HG02759 (cell line): ENCODE measurements around the gene CRYGS.
A peak's percentile ranks its signal among the peaks of the same experiment; 100 is the strongest.
"Not testable (repeated sequence)": the region's sequence is repeated elsewhere in the genome, so short reads cannot be mapped to it uniquely, and the experiment has no call there.

Experiments used
- ATAC-seq: cut with Tn5 transposase; IDR thresholded peaks from one replicate; pipeline ENCODE4 v1.9.1; 2021; ENCODE audit warnings: mild to moderate bottlenecking, moderate library complexity; ENCODE audit not compliant: unreplicated experiment

The CRYGS gene

DNA sequence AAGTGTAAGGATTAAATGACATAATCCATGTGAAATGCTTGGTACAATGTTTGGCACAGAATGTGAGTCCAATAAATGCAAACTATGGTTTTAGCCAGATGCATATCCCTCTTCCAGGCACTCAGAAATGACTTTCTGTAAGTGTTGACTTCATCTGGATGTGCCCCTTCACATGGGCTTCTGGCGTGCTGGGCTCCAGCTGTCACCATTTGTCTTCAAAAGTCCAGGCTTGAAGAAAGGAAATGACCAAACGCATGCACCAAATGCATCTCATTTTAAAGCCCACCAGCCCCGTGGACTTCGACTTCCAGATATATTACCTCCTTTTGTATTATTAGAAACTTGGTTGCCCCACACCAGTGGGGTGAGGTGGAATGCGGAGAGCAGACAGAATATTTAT is 23.7 kb downstream of the CRYGS start:
- ATAC-seq = no peak

DNA sequence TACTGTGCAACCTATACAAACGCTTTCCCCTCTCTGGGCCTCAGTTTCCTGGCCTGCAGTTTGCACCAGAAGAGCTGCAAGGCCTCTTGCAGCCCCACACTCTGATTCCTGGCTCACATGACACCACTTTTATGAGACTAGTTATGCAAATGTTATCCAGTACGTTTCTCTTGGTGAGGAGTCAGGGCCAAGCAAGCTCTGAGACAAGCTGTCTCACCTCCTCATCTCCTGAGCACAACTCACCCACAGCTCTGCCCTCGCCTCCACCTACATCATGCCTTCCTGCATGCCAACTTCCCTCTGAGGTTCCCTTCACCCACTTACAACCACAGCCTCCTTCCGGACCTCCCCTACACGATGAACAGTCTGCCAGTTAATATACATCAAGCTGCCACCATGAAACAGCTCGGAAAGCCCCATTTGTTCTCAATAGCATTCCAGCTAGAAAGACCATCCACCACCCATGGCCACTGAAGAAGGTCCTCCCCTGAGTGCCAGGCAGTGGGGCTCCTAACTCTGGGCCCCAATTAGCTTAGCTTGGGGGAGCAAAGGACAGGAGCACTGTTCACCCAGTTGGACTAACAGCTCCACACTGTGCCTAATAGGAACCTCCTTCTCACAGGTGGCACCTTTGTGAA is 25.0 kb downstream of the CRYGS start:
- ATAC-seq = peak; percentile 35

DNA sequence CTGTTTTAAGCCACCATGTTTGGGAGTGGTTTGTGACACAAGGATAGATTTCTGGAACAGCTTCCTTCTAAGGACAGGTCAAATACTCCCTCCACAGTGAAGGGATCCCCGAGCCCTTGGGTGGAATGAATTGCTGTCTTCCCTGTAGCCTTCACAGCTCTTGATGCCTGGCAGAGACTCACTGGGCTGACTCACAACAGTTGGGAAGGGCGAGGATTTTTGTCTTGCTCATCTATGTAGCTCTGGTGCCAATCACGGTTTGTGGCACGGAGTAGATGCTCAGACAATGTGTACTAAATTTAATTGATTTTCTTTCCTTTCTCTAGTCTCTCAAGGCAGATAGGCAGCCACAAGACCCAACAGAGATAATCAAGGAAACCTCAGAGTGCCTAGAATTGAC is 27.0 kb downstream of the CRYGS start:
- ATAC-seq = no peak

DNA sequence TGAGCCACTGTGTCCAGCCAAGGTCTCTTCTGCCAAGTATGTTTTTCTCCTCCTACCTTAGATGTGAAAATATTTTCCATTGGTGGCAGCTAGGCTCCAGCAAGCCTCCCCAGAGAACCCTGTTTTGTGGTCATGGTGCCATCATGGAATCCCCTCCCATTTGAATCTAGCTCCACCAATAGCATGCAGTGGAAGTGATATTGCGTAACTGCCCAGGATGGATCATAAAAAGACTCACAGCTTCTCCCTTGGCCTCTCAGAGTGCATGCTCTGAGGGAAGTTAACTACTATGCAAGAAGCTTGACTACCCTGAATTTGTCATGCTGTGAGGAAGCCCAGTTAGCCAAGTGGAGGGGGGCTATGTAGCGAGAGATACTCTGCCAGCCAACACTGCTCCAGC is 27.5 kb downstream of the CRYGS start:
- no peak for ATAC-seq

DNA sequence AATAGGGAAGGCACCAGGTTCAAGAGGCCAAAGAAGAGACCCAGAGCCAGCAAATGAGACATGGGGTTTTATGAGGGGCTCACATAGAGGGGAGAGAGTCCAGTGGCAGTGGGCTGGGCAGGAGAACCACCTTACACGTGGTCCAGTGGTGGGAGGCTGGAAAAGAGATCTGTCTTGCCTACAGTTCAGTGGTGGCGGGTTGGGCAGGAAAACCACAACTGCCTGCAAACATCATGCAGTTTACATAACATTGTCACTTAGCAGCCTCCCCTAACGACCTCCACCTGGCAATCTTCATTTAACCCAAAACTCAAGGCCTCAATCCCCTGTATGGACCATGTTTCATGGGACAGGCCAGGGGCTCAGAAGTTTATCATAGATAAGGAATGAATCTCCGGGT is 29.1 kb downstream of the CRYGS start:
- ATAC-seq = no peak

DNA sequence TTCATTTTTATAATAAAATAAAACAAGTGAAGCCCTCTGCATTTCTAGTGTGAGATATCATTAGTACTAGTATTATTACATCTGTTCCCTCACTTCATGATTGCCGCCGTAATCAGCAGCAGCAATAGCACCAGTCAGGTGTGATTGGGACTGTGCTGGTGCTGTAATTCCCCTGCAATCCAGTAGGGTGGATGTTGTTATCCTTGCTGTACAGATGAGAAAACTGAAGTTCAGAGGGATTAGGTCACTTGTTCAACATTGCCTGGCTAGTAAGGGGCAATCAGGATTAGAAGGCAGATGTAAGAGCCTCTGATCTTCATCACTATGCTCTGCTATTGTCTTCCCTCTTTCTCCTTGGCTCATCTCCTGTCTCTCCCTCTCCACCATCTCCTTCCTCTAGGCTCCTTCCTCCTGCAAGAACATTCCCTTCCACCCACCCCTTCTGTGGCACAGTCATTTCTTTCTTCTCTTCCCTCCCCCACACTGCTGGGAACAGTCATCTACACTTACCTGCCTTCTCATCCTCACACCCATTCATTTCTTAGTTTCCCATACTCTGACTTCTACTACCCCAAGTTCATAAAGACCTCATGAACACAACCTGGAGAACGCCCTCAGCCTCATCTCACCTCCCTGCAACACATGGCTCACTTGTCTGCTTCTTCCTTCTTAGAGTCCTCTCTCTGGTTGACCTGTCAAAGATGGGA is 29.7 kb downstream of the CRYGS start:
- ATAC-seq = no peak

DNA sequence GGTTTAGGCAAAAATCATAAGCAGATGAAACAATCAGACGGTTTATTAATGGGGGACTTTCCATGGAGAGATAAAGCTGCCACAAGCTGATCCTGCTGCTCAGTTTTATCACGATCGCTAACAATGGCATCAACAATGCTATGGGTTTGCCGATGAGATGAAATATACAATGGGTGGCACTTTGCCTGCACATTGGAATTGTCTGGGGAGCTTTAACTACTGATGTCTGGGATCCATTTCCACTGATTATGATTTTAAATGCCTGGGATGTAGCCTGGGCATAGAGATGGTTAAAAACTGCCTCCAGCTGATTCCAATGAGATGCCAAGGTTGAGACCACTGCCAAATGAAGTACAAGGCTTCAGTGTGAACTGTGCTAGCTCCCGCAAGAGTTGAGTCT is 30.8 kb downstream of the CRYGS start:
- no peak for ATAC-seq

DNA sequence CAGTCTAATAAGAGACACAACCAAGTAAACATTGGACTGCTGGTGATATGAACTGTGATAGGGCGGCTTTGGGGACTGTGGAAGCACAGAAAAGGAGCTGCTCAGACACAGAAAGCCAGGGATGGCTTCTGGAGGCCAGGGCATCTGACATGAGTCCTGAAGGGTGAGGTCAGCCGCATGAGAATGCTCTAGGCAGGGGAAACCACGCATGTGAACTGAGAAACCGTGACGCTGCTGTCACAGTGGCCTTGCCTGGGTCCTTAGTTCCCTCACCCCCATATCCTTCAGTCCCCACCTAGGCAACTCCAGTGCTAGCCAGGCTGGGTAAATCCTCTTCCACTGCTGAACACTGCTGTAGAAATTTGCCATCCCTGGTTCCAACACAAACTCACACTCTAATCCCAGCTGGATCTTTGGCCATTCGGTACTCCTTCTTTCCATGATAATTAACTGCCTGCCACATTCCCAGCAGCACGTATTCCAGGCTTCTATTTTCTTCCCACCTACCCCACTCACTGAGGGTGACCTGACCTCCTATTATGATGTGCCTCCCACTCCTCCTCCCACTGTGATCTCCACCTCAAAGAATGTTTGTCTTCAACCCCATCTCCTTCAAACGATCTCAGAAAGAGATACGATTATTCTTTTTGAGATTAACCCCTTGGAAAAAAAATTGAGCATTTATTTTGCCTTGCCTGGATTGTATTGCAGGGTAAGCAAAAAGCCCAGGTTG is 31.4 kb downstream of the CRYGS start:
- ATAC-seq = no peak

DNA sequence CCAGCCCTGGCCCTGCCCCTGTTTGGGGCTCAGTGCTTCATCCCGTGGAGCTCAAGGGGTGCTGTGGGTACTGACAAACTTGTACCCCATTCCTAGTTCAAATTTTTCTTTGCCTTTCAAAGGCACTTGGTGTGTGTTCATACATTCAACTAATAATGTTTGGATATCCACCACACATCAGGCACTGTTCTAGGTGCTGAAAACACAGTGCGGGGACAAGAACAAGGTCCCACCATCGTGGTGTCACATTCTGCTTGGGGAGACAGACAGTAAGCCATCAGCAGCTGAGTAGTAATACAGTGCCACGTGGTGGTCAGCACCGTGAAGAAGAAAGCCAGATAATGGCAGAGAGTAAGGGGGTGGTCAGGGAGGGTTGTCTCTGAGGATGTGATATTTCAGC is 32.5 kb downstream of the CRYGS start:
- ATAC-seq = no peak

DNA sequence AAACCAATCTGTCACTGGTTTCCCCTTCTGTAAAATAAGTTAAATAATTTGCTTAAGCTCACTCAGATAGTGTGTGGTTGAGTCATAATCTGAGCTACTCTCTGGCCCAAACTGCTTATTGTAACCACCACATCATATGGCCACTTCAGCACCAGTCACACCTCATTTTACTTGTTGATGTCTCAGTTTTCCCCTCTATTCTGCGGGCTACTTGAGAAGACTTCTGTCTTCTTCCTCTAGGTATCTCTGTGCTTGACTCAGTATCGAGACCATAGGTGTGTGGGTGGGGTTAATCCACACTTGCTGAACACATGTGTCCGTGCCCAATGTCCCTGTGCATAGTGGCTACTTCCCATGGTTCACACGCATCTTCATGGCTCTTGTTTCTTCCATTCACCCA is 32.9 kb downstream of the CRYGS start:
- peak; percentile 82 for ATAC-seq

DNA sequence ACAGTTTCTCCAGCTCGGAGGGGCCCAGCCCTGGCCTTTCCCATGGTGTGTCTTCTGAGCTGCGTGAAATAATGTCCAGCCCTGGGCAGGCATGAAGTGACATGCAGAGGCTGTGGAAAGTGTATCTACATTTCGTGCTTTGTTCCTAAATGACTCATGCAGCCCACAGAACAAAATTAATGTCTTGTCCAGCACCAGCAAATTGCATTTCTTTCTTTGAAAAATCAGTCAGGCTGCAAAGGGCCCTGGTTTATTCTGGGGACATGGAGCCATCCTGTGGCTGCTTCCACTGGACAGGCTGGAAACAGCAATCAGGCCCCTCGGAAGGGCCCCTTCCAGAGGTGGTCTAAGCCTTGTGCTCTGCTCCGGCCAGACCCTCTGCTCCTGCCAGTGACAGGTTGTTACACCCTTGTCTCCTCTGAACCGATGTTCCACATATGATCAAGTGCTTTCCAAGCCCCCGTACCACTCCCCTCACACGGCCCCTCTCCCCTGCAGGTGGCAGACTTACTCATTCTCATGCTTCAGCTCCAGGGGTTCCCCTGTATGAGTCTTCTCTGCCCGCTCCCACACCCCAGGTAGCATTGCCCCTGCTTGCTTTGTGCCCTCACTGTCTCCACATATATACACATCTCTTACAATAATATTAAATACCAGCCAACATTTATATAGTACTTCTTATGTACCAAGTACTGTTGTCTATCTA is 33.7 kb downstream of the CRYGS start:
- peak; percentile 30 for ATAC-seq

DNA sequence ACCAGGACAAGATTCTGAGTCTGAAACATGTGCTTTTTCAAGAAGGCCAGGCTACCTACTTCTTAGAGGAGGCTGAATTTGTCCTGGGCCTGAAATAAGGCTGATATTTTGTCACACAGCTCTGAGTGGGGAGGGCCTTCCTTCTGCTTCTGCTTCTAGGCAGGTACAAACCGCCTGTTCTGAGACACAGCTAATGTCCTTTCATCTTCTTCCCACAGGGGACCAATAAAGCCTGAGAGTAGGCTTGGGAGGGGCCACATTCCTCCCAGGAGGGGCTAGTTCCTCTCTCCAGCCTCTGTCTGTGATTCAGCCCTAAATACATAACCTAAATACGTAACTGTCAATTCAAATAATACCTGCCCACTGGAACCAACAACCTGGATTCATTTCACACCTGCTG is 34.8 kb downstream of the CRYGS start:
- ATAC-seq = no peak

DNA sequence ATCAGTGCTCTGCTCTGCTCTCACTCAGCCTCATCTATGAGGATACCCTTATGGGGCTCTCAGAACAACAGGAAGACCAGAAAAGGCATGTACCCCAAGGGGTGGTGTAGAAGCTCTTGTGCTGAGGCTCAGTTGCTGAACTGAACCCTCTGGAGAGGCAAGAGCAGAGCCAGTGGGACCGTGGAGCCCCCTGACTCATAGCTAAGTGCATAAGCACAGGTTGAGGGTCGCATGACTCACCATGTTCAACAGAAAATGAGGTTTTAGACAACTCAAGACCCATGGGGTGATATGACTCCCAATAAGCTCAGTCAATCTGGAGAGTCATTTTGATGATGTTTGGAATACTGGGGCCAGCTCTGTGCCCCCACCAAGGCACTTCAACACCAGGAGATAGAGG is 37.3 kb downstream of the CRYGS start:
- no peak for ATAC-seq

DNA sequence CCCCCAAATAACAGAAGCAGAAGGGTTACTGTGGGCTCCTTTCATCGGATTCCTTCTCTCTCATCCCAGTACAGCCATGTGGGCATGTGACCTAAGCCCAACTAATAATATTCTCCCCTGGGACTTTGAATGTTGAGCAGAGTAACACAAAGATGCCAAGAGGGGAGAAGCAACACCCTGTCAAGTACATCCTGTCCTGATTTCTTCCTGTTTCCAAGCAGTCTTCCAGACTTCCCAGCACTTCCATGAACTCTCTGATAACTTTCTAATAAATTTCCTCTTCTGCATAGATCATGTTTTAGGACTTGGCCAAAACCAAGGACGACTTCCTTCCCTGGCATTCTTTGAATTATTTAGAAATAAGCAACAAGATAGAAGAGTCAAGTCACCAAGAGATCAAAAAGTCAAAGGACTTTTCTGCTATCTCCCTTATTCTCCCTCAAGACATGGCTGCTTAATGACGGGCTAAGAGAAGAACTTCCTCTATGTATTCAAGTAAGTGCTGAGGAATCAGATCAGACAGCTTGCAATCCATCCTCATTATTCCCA is 37.9 kb downstream of the CRYGS start:
- ATAC-seq = no peak

DNA sequence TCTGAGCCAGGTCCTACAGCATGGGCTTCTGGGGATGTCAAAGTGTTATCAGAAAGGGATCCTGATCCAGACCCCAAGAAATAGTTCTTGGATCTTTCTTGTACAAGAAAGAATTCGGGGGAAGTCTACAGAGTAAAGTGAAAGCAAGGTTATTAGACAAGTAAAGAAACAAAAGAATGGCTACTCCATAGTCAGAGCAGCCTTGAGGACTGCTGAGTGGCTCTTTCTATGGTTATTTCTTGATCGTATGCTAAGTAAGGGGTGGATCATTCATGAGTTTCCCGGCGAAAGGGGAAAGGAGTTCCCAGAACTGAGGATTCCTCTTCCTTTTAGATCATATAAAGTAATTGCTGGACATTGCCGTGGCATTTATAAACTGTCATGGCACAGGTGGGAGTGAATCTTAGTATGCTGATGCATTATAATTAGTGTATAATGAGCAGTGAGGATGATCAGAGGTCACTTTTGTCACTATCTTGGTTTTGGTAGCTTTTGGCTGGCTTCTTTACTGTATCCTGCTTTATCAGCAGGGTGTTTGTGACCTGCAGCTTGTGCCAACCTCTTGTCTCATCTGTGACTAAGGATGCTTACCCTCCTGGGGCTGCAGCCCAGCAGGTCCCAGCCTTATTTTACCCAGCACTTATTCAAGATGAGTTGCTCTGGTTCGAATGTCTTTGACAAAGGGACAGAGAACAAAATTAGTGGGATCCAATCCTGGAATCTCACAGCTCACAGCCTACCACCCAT is 41.0 kb downstream of the CRYGS start:
- ATAC-seq = no peak

DNA sequence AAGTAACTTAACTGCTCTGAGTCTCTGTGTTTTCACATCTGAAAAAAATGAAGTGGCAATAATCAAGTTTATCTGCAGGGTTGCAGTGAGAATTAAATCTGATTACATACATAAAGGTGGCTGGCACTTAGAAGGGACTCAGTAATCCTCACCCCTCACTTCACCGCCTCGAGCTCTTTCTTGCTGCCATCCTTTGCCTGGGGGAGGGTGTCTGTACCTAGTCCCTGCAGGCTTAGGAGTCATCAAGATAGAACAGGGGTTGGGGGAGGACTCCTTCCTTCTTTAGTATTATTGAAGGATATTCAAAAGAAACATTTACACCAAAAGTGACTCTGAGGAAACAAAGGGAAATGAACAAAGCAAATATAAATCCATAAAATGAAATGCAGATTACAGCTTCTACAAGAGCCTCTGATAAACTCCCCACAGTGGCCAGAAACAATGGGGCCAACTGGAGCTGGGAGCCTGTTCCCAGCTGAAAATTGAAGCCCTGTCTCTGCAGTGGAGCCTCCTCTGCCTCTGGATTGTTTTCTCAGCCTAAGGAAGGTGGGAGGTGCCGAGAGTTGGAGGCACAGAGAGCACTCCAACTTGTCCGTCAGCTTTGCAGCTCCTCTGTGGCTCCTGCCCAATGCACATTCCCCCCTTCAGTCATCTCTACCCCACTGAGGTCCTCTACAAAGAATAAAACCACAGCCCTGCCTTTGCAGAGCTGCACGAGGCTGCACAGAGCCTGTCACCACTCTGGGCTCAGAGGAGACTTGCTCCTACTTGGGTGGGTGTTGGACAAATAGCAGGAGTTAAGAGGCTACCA is 41.8 kb downstream of the CRYGS start:
- no peak for ATAC-seq

DNA sequence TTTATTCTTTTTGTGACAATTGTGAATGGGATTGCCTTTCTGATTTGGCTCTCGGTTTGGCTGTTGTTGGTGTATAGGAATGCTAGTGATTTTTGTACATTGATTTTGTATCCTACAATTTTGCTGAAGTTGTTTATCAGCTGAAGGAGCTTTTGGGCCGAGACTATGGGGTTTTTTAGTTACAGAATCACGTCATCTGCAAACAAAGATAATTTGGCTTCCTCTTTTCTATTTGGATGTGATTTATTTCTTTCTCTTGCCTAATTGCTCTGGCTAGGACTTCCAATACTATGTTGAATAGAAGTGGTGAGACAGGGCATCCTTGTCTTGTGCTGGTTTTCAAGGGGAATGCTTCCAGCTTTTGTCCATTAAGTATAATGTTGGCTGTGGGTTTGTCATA is 44.2 kb downstream of the CRYGS start:
- ATAC-seq = not testable (repeated sequence)

DNA sequence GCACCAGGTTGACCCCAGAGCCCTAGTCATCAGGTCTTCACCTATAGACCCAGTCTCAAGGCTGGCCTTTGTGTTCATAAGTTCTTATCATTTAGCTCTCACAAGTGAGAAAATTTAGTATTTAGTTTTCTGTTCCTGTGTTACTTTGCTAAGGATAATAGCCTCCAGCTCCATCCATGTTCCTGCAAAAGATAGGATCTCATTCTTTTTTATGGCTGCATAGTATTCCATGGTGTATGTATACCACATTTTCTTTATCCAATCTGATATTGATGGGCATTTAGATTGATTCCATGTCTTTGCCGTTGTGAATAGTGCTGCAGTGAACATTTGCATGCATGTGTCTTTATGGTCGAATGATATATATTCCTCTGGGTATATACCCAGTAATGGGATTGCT is 46.2 kb downstream of the CRYGS start:
- ATAC-seq = not testable (repeated sequence)

DNA sequence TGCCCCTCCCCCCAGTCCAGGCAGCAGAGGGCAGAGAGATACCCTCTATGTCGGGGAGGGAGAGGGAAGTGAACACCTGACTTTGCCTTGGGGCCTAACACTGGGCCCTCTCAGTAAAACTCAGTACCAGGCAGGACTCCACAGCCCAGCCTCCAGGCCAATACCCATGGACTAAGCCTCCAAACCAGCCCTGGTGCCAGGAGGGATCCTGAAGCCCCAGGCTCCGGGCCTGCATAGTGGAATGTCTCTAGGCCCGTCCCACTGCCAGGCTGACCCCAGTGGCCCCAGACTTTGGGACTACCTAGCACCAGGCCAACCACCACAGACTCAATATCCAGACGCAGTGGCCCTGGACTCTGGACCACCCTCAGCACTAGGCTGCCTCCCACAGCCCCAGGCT is 46.6 kb downstream of the CRYGS start:
- ATAC-seq = no peak

DNA sequence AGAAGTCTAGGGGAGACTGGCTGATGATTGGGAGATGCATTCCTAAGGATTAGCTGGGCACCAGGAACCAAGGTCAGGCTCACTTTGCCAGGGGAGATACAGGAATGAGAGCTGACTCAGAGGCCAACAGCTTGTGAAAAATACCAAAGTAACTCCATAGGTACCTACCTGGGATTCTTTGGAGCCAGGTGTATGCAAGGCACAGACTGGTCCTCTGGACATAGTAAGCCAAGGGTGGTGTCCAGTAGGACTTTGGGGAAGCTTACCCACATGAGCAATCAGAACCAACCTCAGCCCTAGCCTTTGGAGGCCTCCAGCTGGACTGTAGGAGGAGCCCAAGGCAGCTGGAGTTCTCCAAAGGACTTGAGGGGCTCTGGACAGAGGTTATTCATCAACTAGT is 47.5 kb downstream of the CRYGS start:
- no peak for ATAC-seq
